Measurements from ENCODE around the gene PCYT1A.
"Not testable (repeated sequence)": the region's sequence is repeated elsewhere in the genome, so short reads cannot be mapped to it uniquely, and the experiment has no call there.

The PCYT1A gene

GRCh38 chr3:196284396-196284795 is 3.1 kb downstream of the PCYT1A start:
- no peak for ATAC-seq

DNA sequence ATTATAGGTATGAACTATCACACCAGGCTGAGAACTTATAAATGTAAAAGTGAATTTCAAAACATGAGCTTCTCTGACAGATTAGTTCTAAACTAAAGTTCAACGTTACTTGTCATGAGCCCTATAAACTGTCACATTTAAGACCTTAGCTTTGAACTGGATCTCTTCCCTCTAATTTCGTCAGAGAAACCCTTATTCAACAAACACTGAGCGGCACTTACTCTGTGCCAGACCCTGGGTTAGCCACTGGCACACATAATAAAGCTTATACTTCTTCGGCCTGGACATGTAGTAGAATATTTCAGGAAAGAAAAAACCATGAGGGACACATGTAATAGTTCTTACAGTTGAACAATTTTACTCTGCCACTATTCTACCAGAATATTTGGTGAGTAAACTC is 5.6 kb downstream of the PCYT1A start:
- no peak for ATAC-seq

- peak in 1 of 2 donors; percentile 33 for ATAC-seq
These were observed 6.7 kb downstream of the PCYT1A start for GRCh38 chr3:196280689-196281440.

- no peak for ATAC-seq
These were observed 12.4 kb downstream of the PCYT1A start for GRCh38 chr3:196275126-196275525.

- ATAC-seq: peak; percentile 85 to 86
These were observed 12.9 kb downstream of the PCYT1A start for GRCh38 chr3:196274585-196274984.

- ATAC-seq: no peak
These were observed 13.9 kb downstream of the PCYT1A start for GRCh38 chr3:196273655-196274054.

DNA sequence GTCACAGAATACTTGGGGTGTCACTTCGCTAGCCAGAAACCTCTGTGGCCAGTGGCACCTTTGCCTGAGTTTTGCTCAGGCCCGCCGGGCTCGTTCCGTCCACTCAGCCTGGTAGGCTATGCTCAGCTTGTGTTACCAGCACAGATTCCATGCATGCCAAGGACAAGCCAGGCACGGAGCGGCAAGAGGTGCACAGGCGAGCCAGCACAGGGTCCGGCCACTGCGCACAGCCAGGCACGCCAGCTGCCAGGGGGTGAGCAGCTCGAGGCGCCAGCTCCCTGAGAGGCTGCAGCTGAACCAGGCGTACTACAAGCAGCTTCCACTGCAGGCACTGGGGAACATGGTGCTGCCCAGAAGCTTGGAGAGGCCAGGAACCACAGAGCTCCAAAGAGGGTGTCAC is 14.7 kb downstream of the PCYT1A start:
- no peak for ATAC-seq

DNA sequence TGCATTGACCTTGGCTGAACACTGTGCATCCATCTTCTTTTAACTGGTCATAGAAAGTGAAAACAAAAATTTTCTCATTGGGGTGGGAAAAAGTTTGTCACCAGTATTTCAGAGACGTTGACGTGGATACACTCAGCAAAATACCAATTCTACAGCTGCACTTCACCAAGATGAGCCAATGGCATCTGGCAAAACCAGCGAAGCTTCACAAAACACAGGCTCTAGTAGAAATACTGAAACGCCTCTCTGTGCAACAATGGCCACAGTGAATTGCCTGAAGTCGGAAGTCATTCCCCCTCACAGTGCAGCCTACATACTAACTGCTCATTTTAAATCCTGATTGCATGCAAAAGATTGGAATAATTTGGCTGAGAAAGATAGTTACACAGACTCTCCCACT is 17.0 kb downstream of the PCYT1A start:
- ATAC-seq: no peak

DNA sequence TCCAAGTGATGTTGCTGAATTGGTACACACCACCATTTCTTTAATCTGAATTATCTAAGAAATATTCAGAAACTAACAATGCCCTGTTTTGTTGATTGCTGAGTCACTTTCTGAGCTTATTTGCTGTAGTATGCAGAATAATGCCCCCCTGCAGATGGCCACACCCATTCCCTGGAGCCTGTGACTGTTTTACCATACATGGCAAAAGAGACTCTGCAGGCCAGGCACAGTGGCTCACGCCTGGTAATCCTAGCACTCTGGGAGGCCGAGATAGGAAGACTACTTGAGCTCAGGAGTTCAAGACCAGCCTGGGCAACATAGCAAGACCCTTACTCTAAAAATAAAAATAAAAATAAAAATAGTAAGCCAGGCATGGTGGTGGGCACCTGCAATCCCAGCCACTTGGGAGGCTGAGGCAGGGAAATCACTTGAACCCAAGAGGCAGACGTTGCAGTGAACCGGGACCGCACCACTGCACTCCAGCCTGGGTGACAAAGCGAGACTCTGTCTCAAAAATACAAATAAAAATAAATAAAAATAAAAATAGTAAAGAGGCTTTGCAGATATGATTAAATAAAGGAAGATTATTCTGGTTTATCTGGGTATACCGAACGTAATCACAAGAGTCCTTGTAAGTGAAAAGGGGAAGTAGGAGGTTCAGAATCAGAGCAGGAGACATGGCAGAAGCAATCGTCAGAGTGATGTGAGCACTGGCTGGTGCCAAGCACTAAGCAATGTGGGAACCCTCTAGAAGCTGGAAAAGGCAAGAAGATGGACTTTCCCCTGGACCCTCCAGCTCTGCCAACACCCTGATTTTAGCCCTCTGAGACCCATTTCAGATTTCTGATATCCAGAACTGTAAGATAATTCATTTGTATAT is 19.0 kb downstream of the PCYT1A start:
- ATAC-seq: peak; percentile 41 to 45

DNA sequence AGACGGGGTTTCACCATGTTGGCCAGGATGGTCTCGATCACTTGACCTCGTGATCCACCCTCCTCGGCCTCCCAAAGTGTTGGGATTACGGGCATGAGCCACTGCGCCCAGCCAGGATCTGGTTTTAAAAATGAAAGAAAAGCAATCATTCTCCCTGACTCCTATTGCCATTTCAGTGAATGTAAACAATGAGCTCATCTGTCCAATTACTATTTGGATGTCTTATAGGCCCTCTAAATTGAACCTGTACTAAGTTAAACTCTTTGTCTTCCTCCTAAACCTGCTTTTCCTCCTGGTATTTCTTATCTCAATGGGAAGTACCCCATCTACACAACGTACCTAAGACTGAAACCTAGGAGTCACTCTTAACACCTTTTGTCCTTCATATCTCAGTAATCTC is 23.7 kb downstream of the PCYT1A start:
- ATAC-seq: no peak

DNA sequence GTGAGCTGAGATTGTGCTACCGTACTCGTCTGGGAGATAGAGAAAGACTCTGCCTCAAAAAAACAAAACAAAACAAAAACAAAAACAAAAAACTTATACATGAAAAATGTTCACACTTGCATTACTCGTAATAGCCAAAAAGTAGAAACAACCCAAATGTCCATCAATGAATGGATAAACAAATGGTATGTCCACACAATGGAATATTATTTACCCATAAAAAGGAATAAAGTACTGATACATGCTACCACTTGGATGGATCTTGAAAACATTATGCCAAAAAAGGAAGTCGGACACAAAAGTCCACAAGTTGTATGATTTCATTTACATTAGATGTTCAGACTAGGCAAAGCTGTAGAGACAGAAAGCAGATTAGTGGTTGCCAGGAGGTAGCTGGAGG is 26.7 kb downstream of the PCYT1A start:
- no peak for ATAC-seq

- ATAC-seq: no peak
These were observed 31.8 kb downstream of the PCYT1A start for GRCh38 chr3:196255776-196256175.

- no peak for ATAC-seq
These were observed 32.9 kb downstream of the PCYT1A start for GRCh38 chr3:196254376-196255283.

GRCh38 chr3:196251918-196252317 is 35.6 kb downstream of the PCYT1A start:
- ATAC-seq: no peak

- no peak for ATAC-seq
These were observed 40.8 kb downstream of the PCYT1A start for GRCh38 chr3:196246612-196247308.

DNA sequence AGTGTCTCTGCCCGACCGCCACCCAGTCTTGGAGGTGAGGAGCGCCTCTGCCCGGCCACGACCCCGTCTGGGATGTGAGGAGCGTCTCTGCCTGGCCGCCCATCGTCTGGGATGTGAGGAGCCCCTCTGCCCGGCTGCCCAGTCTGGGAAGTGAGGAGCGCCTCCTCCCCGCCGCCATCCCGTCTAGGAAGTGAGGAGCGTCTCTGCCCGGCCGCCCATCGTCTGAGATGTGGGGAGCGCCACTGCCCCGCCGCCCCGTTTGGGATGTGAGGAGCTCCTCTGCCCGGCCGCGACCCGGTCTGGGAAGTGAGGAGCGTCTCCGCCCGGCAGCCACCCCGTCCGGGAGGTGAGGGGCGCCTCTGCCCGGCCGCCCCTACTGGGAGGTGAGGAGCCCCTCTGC is 43.4 kb downstream of the PCYT1A start:
- ATAC-seq: not testable (repeated sequence)

- ATAC-seq: no peak
These were observed 45.8 kb downstream of the PCYT1A start for GRCh38 chr3:196241704-196242103.

GRCh38 chr3:196240424-196240823 is 47.1 kb downstream of the PCYT1A start:
- ATAC-seq: no peak

DNA sequence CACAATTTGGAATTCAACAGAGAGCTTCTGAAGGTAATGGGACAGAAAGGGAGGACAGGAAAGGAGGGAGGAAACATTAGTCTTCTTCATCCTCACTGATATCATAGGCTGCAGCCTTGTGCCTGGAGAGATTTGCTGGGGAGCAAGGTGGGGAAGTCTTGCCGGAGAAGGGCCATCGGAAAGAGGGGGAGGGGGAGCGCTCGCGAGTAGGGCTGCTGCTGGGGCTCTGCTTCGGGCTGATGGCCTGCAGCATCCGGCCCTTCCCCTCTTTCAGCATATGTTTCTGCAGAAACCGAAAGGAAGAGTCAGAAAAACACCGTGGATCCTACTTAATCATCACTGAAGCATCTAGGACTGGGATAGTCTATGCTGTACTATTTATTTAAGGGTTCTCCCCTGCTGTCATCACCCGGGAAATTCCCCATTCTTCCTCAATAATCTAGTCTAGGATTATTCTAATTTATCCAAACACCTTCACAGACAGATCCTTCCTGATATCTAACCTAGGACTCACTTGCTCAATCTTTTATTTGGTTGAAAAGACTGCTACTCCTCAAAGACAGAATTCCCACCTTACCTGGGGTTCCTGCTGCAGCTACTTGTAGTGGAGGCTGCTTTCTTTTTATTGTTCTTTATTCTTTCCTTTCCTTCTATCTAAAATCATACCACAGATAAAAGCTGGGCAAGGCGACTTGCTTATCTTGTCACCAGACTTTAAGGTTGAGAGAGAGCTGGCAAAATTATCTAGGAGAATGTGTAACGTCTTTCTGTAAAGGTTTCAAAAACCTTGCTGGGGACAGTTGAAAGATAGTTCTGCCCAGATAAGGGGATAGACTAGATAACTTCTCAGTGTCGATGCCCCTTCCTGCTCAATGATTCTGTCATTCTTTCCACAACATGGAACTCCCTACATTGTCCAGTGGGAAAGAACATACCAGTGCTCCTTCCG is 48.6 kb downstream of the PCYT1A start:
- ATAC-seq: no peak

GRCh38 chr3:196237203-196237602 is 50.3 kb downstream of the PCYT1A start:
- ATAC-seq: no peak

DNA sequence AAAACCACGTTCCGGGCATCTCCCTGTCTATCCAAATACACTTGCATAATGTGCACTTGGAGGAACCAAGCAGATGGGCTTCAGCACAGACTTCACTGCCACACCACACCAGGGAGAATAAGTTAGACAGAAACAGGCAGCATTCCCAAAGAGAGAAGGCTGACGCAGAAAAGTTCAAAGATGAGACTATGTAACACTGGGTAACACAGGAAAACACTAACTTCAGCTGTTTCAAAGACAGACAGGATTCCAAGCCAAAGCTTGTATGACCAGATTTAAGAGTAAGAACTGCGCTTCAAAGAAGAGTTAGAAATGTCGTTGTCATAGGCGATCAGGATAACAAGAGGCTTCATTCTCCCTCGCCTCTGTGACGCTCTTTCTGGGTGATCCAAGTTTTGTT is 51.3 kb downstream of the PCYT1A start:
- ATAC-seq: no peak

Measured in activated CD4-positive, CD25-positive, alpha-beta regulatory T cell treated with anti-CD3 and anti-CD28 coated beads, Interleukin-2, amount 50 U/mL, for 24 hours (primary cell).